ENCODE data around the gene SIX6.
"Not testable (repeated sequence)": the region's sequence is repeated elsewhere in the genome, so short reads cannot be mapped to it uniquely, and the experiment has no call there.

The SIX6 gene

GRCh38 chr14:60508707-60509437, at the start of gene SIX6:
Gene SIX6, plus strand, starts transcription at chr14:60509146. Its CDS starts 253 bp downstream, at chr14:60509399.
- Mint-ChIP-seq H3K36me3 (no peaks in the 10 kb centered on the region), H3K9me3 (no peaks in the 10 kb centered on the region), H3K27me3 (peaks cover 53% of the 10 kb centered on the region), H3K27ac (no peak within 1 kb of the TSS), H3K4me3 (peak within 1 kb of the TSS; percentile 44), H3K4me1 (peaks cover 19% of the 10 kb centered on the region)

- not testable (repeated sequence) for H3K4me3 Mint-ChIP-seq
Observed at GRCh38 chr14:60480248-60480647, 28.7 kb upstream of the SIX6 start.

GRCh38 chr14:60482743-60483142, 26.2 kb upstream of the SIX6 start:
- H3K27ac Mint-ChIP-seq = no peak overlapping the region
- H3K27me3 Mint-ChIP-seq = peaks cover 31% of the 10 kb centered on the region
- no peaks in the 10 kb centered on the region for H3K36me3 Mint-ChIP-seq
- H3K9me3 Mint-ChIP-seq = peaks cover 14% of the 10 kb centered on the region
- H3K4me3 Mint-ChIP-seq = no peak overlapping the region
- no peaks in the 10 kb centered on the region for H3K4me1 Mint-ChIP-seq

More at GRCh38 chr14:60480248-60480647, 28.7 kb upstream of the SIX6 start:
- H3K27ac Mint-ChIP-seq, H3K36me3 Mint-ChIP-seq, H3K4me1 Mint-ChIP-seq: not testable (repeated sequence)
- peaks cover 14% of the 10 kb centered on the region for H3K9me3 Mint-ChIP-seq
- peaks cover 32% of the 10 kb centered on the region for H3K27me3 Mint-ChIP-seq

GRCh38 chr14:60485057-60485597, 23.8 kb upstream of the SIX6 start:
- Mint-ChIP-seq H3K36me3 (no peaks in the 10 kb centered on the region), H3K4me1 (no peaks in the 10 kb centered on the region), H3K27ac (no peak overlapping the region), H3K4me3 (no peak overlapping the region), H3K27me3 (peaks cover 27% of the 10 kb centered on the region), H3K9me3 (peaks cover 9% of the 10 kb centered on the region)

- H3K27ac Mint-ChIP-seq = no peak within 1 kb of the TSS
- H3K9me3 Mint-ChIP-seq = peaks cover 3% of the 10 kb centered on the region
- no peak within 1 kb of the TSS for H3K4me3 Mint-ChIP-seq
Observed at GRCh38 chr14:60485598-60486251, 23.2 kb upstream of the SIX6 start, which contains the start of gene C14orf39. Gene C14orf39, minus strand, starts transcription at chr14:60486063. Its CDS starts 985 bp downstream, at chr14:60485078.

GRCh38 chr14:60487211-60487610, 21.7 kb upstream of the SIX6 start:
- H3K27me3 Mint-ChIP-seq = peaks cover 25% of the 10 kb centered on the region
- H3K4me1 Mint-ChIP-seq = no peaks in the 10 kb centered on the region
- H3K9me3 Mint-ChIP-seq = no peaks in the 10 kb centered on the region
- H3K36me3 Mint-ChIP-seq = no peaks in the 10 kb centered on the region
- H3K27ac Mint-ChIP-seq = no peak overlapping the region
- H3K4me3 Mint-ChIP-seq = no peak overlapping the region

More at GRCh38 chr14:60485598-60486251, 23.2 kb upstream of the SIX6 start, which contains the start of gene C14orf39:
- Mint-ChIP-seq H3K27me3 (peaks cover 26% of the 10 kb centered on the region), H3K4me1 (no peaks in the 10 kb centered on the region), H3K36me3 (no peaks in the 10 kb centered on the region)

GRCh38 chr14:60488175-60488574, 20.8 kb upstream of the SIX6 start:
- Mint-ChIP-seq H3K36me3 (no peaks in the 10 kb centered on the region), H3K27ac (no peak overlapping the region), H3K27me3 (peaks cover 22% of the 10 kb centered on the region)

GRCh38 chr14:60490270-60490669, 18.7 kb upstream of the SIX6 start:
- H3K27ac Mint-ChIP-seq = no peak overlapping the region
- no peaks in the 10 kb centered on the region for H3K9me3 Mint-ChIP-seq
- H3K4me3 Mint-ChIP-seq = no peak overlapping the region
- no peaks in the 10 kb centered on the region for H3K36me3 Mint-ChIP-seq
- H3K4me1 Mint-ChIP-seq = no peaks in the 10 kb centered on the region
- H3K27me3 Mint-ChIP-seq = peaks cover 16% of the 10 kb centered on the region

More at GRCh38 chr14:60488175-60488574, 20.8 kb upstream of the SIX6 start:
- no peak overlapping the region for H3K4me3 Mint-ChIP-seq
- H3K4me1 Mint-ChIP-seq = no peaks in the 10 kb centered on the region
- H3K9me3 Mint-ChIP-seq = no peaks in the 10 kb centered on the region

GRCh38 chr14:60495946-60496345, 13.0 kb upstream of the SIX6 start:
- no peak overlapping the region for H3K27ac Mint-ChIP-seq
- H3K9me3 Mint-ChIP-seq = no peaks in the 10 kb centered on the region
- H3K36me3 Mint-ChIP-seq = no peaks in the 10 kb centered on the region
- H3K4me3 Mint-ChIP-seq = no peak overlapping the region
- peaks cover 26% of the 10 kb centered on the region for H3K27me3 Mint-ChIP-seq
- H3K4me1 Mint-ChIP-seq = no peaks in the 10 kb centered on the region

GRCh38 chr14:60502541-60502940, 6.4 kb upstream of the SIX6 start:
- H3K27ac Mint-ChIP-seq = no peak overlapping the region
- H3K4me3 Mint-ChIP-seq = no peak overlapping the region
- no peaks in the 10 kb centered on the region for H3K9me3 Mint-ChIP-seq
- H3K4me1 Mint-ChIP-seq = peaks cover 4% of the 10 kb centered on the region
- peaks cover 43% of the 10 kb centered on the region for H3K27me3 Mint-ChIP-seq
- H3K36me3 Mint-ChIP-seq = no peaks in the 10 kb centered on the region

- Mint-ChIP-seq H3K36me3 (no peaks in the 10 kb centered on the region), H3K4me3 (no peak overlapping the region), H3K27me3 (peaks cover 51% of the 10 kb centered on the region), H3K27ac (no peak overlapping the region), H3K4me1 (peaks cover 12% of the 10 kb centered on the region), H3K9me3 (no peaks in the 10 kb centered on the region)
Observed at GRCh38 chr14:60505448-60505847, 3.5 kb upstream of the SIX6 start.

- Mint-ChIP-seq H3K27me3 (peaks cover 49% of the 10 kb centered on the region), H3K4me1 (peaks cover 17% of the 10 kb centered on the region), H3K4me3 (no peak overlapping the region), H3K9me3 (no peaks in the 10 kb centered on the region), H3K27ac (no peak overlapping the region), H3K36me3 (no peaks in the 10 kb centered on the region)
Observed at GRCh38 chr14:60506010-60506409, 2.9 kb upstream of the SIX6 start.

- Mint-ChIP-seq H3K4me1 (peaks cover 19% of the 10 kb centered on the region), H3K36me3 (no peaks in the 10 kb centered on the region), H3K27me3 (peaks cover 46% of the 10 kb centered on the region), H3K27ac (no peak overlapping the region), H3K9me3 (no peaks in the 10 kb centered on the region), H3K4me3 (no peak overlapping the region)
Observed at GRCh38 chr14:60506462-60506984, 2.4 kb upstream of the SIX6 start.

GRCh38 chr14:60506985-60507829, 1.7 kb upstream of the SIX6 start:
- Mint-ChIP-seq H3K27me3 (peaks cover 48% of the 10 kb centered on the region), H3K9me3 (no peaks in the 10 kb centered on the region), H3K36me3 (no peaks in the 10 kb centered on the region), H3K4me1 (peaks cover 19% of the 10 kb centered on the region), H3K4me3 (no peak overlapping the region), H3K27ac (no peak overlapping the region)

- Mint-ChIP-seq H3K36me3 (no peaks in the 10 kb centered on the region), H3K9me3 (no peaks in the 10 kb centered on the region), H3K4me3 (no peak overlapping the region), H3K27me3 (peaks cover 54% of the 10 kb centered on the region), H3K27ac (no peak overlapping the region), H3K4me1 (peaks cover 19% of the 10 kb centered on the region)
Observed at GRCh38 chr14:60508363-60508706, 611 bp upstream of the SIX6 start.
